ENCODE measurements around the gene ALOX5AP. TPM values are rescaled to one million over a fixed set of nuclear protein-coding genes. Genes with fewer than 3 reads are reported as not detected.

The ALOX5AP gene
- total RNA-seq, 6 experiments from 2014 or later = 0.53 to 6.7 (median 3.7) TPM

GRCh38 chr13:30773561-30773960, 38.2 kb downstream of the ALOX5AP start:
- no peaks in the 10 kb centered on the region for H3K36me3 ChIP-seq
- no peaks in the 10 kb centered on the region for H3K27me3 ChIP-seq
- DNase-seq (no peak), ATAC-seq (no peak)
- intact Hi-C loops (cut with DNase I) = no loop called here
- H3K27ac ChIP-seq = no peak overlapping the region
- no peaks in the 10 kb centered on the region for H3K4me1 ChIP-seq
- no peak overlapping the region for H3K4me3 ChIP-seq
- TF ChIP-seq POLR2A (IDR thresholded peaks at IDR 0.05) = no peak
- TF ChIP-seq CTCF (IDR thresholded peaks at IDR 0.05) = no peak
- H3K9me3 ChIP-seq = no peaks in the 10 kb centered on the region

GRCh38 chr13:30774214-30774730, 38.9 kb downstream of the ALOX5AP start:
- no peaks in the 10 kb centered on the region for H3K4me1 ChIP-seq
- no peak overlapping the region for H3K4me3 ChIP-seq
- WGBS (ENCODE audit: insufficient coverage, low coverage, low lambda C conversion rate, missing lambda C conversion rate) = 77% methylated on average over 8 of the region's 8 CpGs
- DNase-seq (no peak), ATAC-seq (no peak)
- no peak overlapping the region for H3K27ac ChIP-seq
- intact Hi-C loops (cut with DNase I) = no loop called here
- TF ChIP-seq POLR2A (IDR thresholded peaks at IDR 0.05) (no peak), CTCF (IDR thresholded peaks at IDR 0.05) (no peak)
- H3K36me3 ChIP-seq = no peaks in the 10 kb centered on the region
- H3K9me3 ChIP-seq = no peaks in the 10 kb centered on the region
- no peaks in the 10 kb centered on the region for H3K27me3 ChIP-seq

- ATAC-seq (no peak), DNase-seq (no peak)
- H3K4me1 ChIP-seq = no peaks in the 10 kb centered on the region
- WGBS (ENCODE audit: insufficient coverage, low coverage, low lambda C conversion rate, missing lambda C conversion rate) = 69% methylated on average over 2 of the region's 2 CpGs
- no peaks in the 10 kb centered on the region for H3K9me3 ChIP-seq
- H3K36me3 ChIP-seq = no peaks in the 10 kb centered on the region
- intact Hi-C loops (cut with DNase I) = no loop called here
- TF ChIP-seq CTCF (IDR thresholded peaks at IDR 0.05) (no peak), POLR2A (IDR thresholded peaks at IDR 0.05) (no peak)
- no peaks in the 10 kb centered on the region for H3K27me3 ChIP-seq
- no peak overlapping the region for H3K27ac ChIP-seq
- no peak overlapping the region for H3K4me3 ChIP-seq
Observed at GRCh38 chr13:30776661-30777060, 41.3 kb downstream of the ALOX5AP start.

- no peak overlapping the region for H3K27ac ChIP-seq
- no peaks in the 10 kb centered on the region for H3K9me3 ChIP-seq
- 72% methylated on average over 5 of the region's 5 CpGs for WGBS (ENCODE audit: insufficient coverage, low coverage, low lambda C conversion rate, missing lambda C conversion rate)
- H3K4me3 ChIP-seq = no peak overlapping the region
- ATAC-seq = no peak
- TF ChIP-seq POLR2A (IDR thresholded peaks at IDR 0.05) (no peak), CTCF (IDR thresholded peaks at IDR 0.05) (no peak)
- no peaks in the 10 kb centered on the region for H3K27me3 ChIP-seq
- intact Hi-C loops (cut with DNase I) = no loop called here
- no peak for DNase-seq
- H3K36me3 ChIP-seq = no peaks in the 10 kb centered on the region
- H3K4me1 ChIP-seq = no peaks in the 10 kb centered on the region
Observed at GRCh38 chr13:30779016-30779415, 43.7 kb downstream of the ALOX5AP start.

GRCh38 chr13:30779608-30780007, 44.3 kb downstream of the ALOX5AP start:
- Histone ChIP-seq H3K4me1 (no peaks in the 10 kb centered on the region), H3K9me3 (no peaks in the 10 kb centered on the region), H3K36me3 (no peaks in the 10 kb centered on the region), H3K27me3 (no peaks in the 10 kb centered on the region), H3K4me3 (no peak overlapping the region), H3K27ac (no peak overlapping the region)
- intact Hi-C loops (cut with DNase I) = no loop called here
- DNase-seq (no peak), ATAC-seq (no peak)
- TF ChIP-seq POLR2A (IDR thresholded peaks at IDR 0.05) (no peak), CTCF (IDR thresholded peaks at IDR 0.05) (no peak)
- 58% methylated on average over 3 of the region's 3 CpGs for WGBS (ENCODE audit: insufficient coverage, low coverage, low lambda C conversion rate, missing lambda C conversion rate)

All from right lobe of liver (tissue), 6 donors.